ENCODE results near the gene KRTAP10-1.

The KRTAP10-1 gene

DNA sequence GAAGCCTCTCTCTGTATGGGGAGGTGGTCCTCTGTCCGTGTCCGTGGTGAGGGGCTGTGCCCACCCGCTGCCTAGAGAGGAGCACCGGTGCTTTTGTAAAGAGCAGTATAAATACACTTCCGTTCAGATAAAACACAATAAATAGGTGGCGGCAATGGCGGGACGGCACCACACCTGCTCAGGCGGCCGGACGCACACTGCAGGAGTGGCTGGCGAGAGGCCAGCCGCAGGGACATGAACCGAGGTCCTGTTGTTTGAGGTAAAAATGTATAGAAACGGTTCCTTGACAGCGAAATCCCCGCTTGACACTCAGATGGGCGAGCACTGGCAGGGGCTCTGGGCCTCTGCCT, 40.8 kb downstream of the KRTAP10-1 start:
- no peaks in the 10 kb centered on the region for H3K9me3 ChIP-seq (ENCODE audit: insufficient read depth, low read depth, low read length)
- no peaks in the 10 kb centered on the region for H3K27me3 ChIP-seq (ENCODE audit: insufficient read depth, low read length)
- H3K27ac ChIP-seq (ENCODE audit: low read length), result no peak overlapping the region
- H3K9ac ChIP-seq (ENCODE audit: low read depth, low read length), result no peak overlapping the region
- no peaks in the 10 kb centered on the region for H3K36me3 ChIP-seq (ENCODE audit: insufficient read depth, low read depth, low read length)
- H3K4me1 ChIP-seq (ENCODE audit: insufficient read depth, low read length), result peaks cover 11% of the 10 kb centered on the region; the same call in 1 of the 2 replicates
- no peak overlapping the region for H3K4me3 ChIP-seq (ENCODE audit: low read length)

DNA sequence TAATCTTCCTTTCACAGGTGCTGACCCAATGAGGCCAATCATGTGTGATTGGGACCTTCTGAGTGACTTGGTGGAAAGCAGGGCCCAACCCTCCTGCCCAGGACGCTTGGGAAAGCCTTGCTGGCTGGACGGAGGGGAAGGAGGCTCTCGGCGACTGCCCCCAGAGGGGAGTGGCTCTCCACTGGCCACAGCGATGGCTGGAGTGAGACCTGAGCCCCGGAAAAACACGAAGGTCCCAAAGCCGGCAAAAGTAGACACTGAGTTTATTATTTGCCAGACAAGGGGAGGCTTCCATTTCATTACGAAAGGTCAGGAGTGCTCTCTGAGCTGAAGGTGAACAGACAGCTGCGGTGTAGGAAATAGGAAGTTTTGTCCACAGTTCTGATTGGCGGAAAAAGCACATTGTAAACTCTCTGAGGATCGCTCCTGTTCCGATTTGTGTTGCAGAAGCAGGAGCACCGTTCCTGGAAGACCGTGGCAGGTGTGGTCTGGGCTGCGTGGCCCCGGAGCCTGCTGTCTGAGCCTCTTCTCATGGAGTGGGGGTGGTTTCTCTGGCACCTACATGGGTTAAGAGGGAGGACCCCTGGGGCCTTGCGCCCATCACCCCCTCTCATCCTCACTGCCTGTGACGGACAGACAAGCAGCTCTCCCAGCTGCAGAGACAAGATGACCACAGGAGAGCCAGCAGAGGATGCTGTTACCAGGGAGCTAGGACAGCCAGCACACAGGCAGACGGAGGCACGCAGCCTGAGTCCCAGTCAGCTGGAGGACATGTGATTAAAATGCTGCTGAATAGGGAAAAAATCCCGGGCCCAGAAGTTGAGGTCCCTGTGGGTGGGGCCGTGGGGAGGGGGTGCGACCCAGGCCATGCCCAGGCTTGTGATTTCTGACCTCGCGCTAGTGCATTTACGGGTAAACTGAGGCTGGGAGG, 41.5 kb downstream of the KRTAP10-1 start:
- Histone ChIP-seq H3K36me3 (ENCODE audit: insufficient read depth, low read depth, low read length) (no peaks in the 10 kb centered on the region), H3K4me1 (ENCODE audit: insufficient read depth, low read length) (peaks cover 11% of the 10 kb centered on the region; the same call in 1 of the 2 replicates), H3K27ac (ENCODE audit: low read length) (no peak overlapping the region), H3K27me3 (ENCODE audit: insufficient read depth, low read length) (no peaks in the 10 kb centered on the region), H3K4me3 (ENCODE audit: low read length) (no peak overlapping the region), H3K9ac (ENCODE audit: low read depth, low read length) (no peak overlapping the region), H3K9me3 (ENCODE audit: insufficient read depth, low read depth, low read length) (peaks cover 6% of the 10 kb centered on the region; the same call in 1 of the 2 replicates)

DNA sequence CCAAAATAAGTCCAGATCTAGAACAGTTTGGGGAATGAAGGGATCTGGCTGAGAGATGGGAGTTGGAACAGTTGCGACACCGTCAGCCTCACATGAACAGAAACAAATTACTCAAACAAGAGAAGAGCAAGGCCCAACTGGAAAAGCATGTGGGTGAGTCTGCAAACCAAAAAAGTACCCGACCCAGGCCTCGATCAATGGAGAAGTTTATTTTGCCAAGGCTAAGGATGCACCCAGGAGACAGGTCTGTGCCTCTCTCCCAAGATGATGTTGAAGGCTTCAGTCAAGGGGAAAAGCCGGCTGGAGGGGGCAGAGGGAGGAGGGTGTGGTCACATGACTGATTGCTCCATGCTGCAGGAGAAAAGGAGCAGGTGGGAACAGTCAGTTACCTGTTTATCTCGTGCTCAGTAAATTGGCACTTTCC, 42.3 kb downstream of the KRTAP10-1 start:
- no peak overlapping the region; the same call in 1 of the 2 replicates for H3K9ac ChIP-seq (ENCODE audit: low read depth, low read length)
- H3K4me3 ChIP-seq (ENCODE audit: low read length), result no peak overlapping the region
- peaks cover 11% of the 10 kb centered on the region; the same call in 1 of the 2 replicates for H3K4me1 ChIP-seq (ENCODE audit: insufficient read depth, low read length)
- no peak overlapping the region for H3K27ac ChIP-seq (ENCODE audit: low read length)
- peaks cover 14% of the 10 kb centered on the region; the same call in 1 of the 2 replicates for H3K9me3 ChIP-seq (ENCODE audit: insufficient read depth, low read depth, low read length)
- no peaks in the 10 kb centered on the region for H3K27me3 ChIP-seq (ENCODE audit: insufficient read depth, low read length)
- no peaks in the 10 kb centered on the region for H3K36me3 ChIP-seq (ENCODE audit: insufficient read depth, low read depth, low read length)

DNA sequence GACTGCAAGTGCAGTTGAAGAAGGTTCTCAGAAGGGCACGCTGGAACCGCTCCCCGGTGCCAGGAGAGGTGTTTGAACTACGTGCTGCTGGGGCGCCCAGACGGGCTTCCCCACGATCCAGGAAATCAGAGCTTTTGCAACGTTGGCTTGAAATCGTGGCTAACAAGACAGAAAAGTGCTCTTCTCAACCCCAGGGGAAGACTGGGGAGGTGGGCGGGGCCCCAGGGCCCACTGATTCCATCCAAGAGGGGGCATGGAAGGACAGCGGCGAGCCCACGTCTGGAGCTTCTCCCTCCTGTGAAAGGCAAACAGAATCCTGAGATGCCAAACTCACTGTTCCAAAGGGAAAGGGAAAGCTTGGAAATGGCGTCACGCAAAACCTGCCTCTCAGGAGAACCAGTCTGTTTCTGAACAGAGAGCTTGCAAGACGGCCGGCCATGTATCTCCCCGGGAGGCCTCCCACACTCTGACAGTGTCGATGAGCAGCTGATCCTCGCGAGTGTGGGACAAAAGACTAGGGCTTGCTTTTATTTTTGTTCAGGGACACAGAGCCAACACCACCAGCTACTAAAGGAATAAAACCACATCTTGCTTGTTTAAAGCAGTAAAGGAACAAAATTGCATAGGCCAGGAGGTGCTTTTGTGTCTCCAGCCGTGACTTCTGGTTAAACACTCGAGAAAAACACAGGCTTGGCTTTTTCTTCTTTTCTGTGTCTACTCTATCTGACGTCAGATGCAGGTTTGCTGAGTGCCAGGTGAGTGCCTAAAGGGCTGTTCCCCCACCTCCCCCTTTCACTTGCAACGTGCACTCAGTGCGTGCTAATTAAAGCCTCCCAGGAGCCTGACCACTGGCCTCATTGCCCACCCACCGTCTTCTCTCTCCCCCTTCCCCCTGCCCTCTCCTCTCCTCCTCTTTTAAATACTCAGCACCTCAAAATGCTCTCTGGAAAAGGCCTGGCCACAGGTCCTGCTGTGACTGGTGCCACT, 43.1 kb downstream of the KRTAP10-1 start:
- Histone ChIP-seq H3K9ac (ENCODE audit: low read depth, low read length) (no peak overlapping the region; the same call in 1 of the 2 replicates), H3K4me1 (ENCODE audit: insufficient read depth, low read length) (peaks cover 11% of the 10 kb centered on the region; the same call in 1 of the 2 replicates), H3K4me3 (ENCODE audit: low read length) (no peak overlapping the region), H3K27me3 (ENCODE audit: insufficient read depth, low read length) (no peaks in the 10 kb centered on the region), H3K27ac (ENCODE audit: low read length) (no peak overlapping the region), H3K9me3 (ENCODE audit: insufficient read depth, low read depth, low read length) (peaks cover 22% of the 10 kb centered on the region), H3K36me3 (ENCODE audit: insufficient read depth, low read depth, low read length) (no peaks in the 10 kb centered on the region)

DNA sequence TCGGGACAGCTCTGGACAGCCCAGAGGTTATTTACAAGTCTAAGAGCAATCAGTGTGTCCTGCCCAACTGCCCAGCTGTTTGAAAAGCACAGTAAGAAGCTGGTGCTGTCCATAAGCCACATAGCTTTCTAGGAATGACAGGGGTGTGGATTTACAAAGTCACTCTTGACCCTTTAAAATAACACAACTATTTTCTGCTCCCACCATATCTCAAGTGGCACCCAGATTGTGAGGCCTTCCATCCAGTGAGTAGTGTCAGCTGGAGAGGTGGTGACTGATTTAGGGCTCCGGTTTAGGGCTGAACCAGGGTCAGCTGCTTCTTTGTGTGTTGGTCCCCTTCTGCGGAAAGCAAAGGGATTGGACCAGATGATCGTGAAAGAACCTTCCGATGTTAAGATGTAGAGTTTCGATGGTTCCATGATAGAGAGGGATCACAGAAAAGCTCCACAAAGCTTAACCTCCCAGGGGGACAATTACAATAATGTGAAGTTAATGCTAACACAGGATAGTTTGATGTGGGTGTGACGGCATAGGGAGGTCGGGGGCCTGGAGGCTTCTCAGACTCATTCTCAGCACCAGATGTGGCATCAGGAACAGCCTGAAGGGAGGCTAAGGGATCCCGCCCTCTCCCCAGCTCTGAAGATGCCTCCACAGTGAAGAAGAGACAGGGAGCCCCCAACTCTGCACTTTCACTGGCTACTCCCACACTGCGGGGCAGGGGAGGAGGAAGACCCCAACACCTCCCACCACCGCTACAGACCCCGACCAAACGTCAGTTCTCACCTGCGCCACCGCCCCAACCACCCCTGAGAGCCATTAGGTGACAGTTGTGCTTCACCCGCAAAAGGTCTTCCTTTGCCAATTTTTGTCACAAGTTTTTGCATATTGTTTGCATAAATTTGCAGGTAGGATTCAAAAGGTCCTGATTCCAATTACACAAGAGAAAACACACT, 44.1 kb downstream of the KRTAP10-1 start:
- Histone ChIP-seq H3K27me3 (ENCODE audit: insufficient read depth, low read length) (no peaks in the 10 kb centered on the region), H3K36me3 (ENCODE audit: insufficient read depth, low read depth, low read length) (no peaks in the 10 kb centered on the region), H3K4me1 (ENCODE audit: insufficient read depth, low read length) (peaks cover 11% of the 10 kb centered on the region; the same call in 1 of the 2 replicates), H3K9me3 (ENCODE audit: insufficient read depth, low read depth, low read length) (peaks cover 27% of the 10 kb centered on the region), H3K9ac (ENCODE audit: low read depth, low read length) (no peak overlapping the region), H3K27ac (ENCODE audit: low read length) (no peak overlapping the region), H3K4me3 (ENCODE audit: low read length) (no peak overlapping the region)

DNA sequence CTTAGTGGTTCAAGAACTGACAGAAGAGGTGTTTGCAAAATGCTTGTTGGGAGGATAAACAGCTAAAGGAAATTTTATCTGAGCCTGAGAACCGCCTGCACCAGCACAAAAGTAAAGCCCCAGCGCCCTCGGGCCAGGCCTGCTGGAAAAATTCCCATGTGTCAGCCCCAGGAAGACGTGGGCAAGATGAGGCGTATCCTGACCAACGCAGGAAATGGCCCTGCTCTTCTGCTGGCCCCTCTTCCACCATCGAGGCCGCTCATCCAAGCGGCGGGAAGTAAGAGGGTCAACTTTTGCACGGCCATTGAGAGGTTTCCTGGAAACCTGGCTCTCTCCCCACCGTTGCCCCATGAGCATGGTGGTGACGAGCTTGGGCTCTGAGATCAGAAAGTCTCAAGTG, 45.0 kb downstream of the KRTAP10-1 start:
- Histone ChIP-seq H3K9me3 (ENCODE audit: insufficient read depth, low read depth, low read length) (peaks cover 27% of the 10 kb centered on the region), H3K27ac (ENCODE audit: low read length) (no peak overlapping the region), H3K4me3 (ENCODE audit: low read length) (no peak overlapping the region), H3K4me1 (ENCODE audit: insufficient read depth, low read length) (peaks cover 11% of the 10 kb centered on the region; the same call in 1 of the 2 replicates), H3K9ac (ENCODE audit: low read depth, low read length) (no peak overlapping the region), H3K36me3 (ENCODE audit: insufficient read depth, low read depth, low read length) (no peaks in the 10 kb centered on the region), H3K27me3 (ENCODE audit: insufficient read depth, low read length) (no peaks in the 10 kb centered on the region)

DNA sequence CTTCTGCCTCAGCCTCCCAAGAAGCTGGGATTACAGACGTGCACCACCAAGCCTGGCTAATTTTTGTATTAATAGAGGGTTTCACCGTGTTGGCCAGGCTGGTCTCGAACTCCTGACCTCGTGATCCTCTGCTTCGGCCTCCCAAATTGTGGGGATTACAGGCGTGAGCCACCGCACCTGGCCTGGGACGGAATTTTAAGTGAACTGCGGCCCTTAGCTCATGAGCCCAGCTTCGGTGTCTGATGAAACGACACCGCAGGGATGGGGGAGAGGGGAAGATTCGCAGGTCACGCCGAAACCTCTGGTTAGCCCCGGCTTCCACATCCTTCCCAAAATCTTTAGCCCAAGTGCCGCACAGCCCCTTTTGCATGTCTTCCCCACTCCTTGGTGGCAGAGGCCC, 45.6 kb downstream of the KRTAP10-1 start:
- H3K4me3 ChIP-seq (ENCODE audit: low read length), result no peak overlapping the region
- H3K9me3 ChIP-seq (ENCODE audit: insufficient read depth, low read depth, low read length), result peaks cover 27% of the 10 kb centered on the region
- peaks cover 11% of the 10 kb centered on the region; the same call in 1 of the 2 replicates for H3K4me1 ChIP-seq (ENCODE audit: insufficient read depth, low read length)
- no peak overlapping the region for H3K27ac ChIP-seq (ENCODE audit: low read length)
- H3K36me3 ChIP-seq (ENCODE audit: insufficient read depth, low read depth, low read length), result no peaks in the 10 kb centered on the region
- H3K9ac ChIP-seq (ENCODE audit: low read depth, low read length), result no peak overlapping the region
- H3K27me3 ChIP-seq (ENCODE audit: insufficient read depth, low read length), result no peaks in the 10 kb centered on the region

DNA sequence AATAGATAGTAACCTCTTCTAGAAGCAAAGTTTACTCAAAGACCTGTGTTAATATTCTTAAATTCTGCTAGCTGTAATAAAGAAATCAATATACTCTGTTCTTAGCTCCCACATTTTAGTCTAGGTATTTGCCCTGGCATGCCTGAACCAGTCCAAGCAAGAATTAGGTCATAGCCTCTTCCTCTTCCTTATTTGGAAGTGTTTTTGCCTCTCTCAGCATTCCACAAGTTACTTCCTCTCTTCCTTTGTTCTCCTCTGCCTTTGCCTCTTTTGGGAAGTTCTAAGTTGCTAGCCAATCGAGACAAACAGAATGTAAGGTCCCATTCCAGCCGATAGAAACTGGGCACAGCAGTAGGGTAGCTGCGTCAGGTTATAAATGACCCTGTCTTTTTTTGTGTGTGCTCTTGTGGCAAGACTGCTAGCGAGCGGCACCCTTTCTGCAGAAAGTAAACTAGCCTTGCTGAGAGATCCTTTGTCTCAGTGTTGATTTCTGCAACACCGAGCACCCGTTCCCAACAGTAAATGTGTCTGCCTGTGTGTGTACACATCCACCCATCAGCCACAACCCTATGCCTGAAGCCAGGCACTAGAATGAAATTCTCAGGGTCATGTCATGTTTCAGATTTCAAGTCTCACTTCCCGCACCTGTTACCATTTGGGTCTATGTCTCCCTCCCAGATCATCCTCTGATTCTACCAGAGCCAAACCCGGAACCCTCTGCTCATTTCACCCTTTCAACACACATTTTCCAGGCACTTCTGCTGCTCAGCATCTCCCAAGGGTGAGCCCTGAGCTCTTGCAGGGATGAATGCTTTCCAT, 47.2 kb downstream of the KRTAP10-1 start:
- Histone ChIP-seq H3K9ac (ENCODE audit: low read depth, low read length) (no peak overlapping the region), H3K27ac (ENCODE audit: low read length) (no peak overlapping the region), H3K36me3 (ENCODE audit: insufficient read depth, low read depth, low read length) (no peaks in the 10 kb centered on the region), H3K4me1 (ENCODE audit: insufficient read depth, low read length) (peaks cover 11% of the 10 kb centered on the region; the same call in 1 of the 2 replicates), H3K9me3 (ENCODE audit: insufficient read depth, low read depth, low read length) (peaks cover 27% of the 10 kb centered on the region), H3K27me3 (ENCODE audit: insufficient read depth, low read length) (no peaks in the 10 kb centered on the region), H3K4me3 (ENCODE audit: low read length) (no peak overlapping the region)

DNA sequence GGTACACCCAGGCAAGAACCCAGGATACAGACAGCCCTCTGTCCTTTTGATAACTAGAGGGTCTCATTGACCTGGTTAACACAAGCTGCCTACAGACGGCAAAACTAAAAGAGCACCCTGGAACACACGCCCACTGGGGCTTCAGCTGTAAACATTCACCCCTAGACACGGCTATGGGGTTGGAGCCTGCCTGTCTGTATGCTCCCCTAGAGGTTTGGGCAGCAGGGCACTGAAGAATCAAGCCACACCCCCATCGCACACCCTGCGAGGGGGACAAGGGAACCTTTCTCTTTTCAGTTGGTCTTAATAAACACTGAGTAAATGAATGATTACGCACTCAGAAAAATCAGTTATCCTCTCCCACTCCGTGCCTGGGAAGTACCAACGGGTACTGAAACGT, 49.2 kb downstream of the KRTAP10-1 start:
- no peak overlapping the region for H3K9ac ChIP-seq (ENCODE audit: low read depth, low read length)
- no peak overlapping the region for H3K27ac ChIP-seq (ENCODE audit: low read length)
- H3K36me3 ChIP-seq (ENCODE audit: insufficient read depth, low read depth, low read length), result no peaks in the 10 kb centered on the region
- H3K9me3 ChIP-seq (ENCODE audit: insufficient read depth, low read depth, low read length), result peaks cover 27% of the 10 kb centered on the region
- H3K4me3 ChIP-seq (ENCODE audit: low read length), result no peak overlapping the region
- H3K27me3 ChIP-seq (ENCODE audit: insufficient read depth, low read length), result no peaks in the 10 kb centered on the region
- no peaks in the 10 kb centered on the region for H3K4me1 ChIP-seq (ENCODE audit: insufficient read depth, low read length)

DNA sequence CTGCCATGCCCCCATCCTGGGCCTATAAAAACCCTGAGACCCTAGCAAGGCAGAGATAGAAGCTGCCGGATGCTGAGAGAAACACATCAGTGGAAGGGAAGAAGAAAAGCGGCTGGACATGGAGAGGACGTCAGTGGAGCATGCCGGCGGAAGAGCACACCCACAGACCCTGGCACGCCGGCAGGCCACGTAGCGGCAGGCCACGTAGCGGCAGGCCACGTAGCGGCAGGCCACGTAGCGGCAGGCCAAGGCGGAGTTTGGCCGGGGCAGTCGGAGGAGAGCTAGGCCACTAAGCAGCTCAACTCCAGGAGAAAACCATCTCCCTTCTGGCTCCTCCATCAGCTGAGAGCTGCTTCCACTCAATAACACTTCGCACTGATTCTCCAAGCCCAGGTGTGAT, 49.6 kb downstream of the KRTAP10-1 start:
- Histone ChIP-seq H3K4me3 (ENCODE audit: low read length) (no peak overlapping the region), H3K4me1 (ENCODE audit: insufficient read depth, low read length) (no peaks in the 10 kb centered on the region), H3K27me3 (ENCODE audit: insufficient read depth, low read length) (no peaks in the 10 kb centered on the region), H3K9me3 (ENCODE audit: insufficient read depth, low read depth, low read length) (peaks cover 27% of the 10 kb centered on the region), H3K36me3 (ENCODE audit: insufficient read depth, low read depth, low read length) (no peaks in the 10 kb centered on the region), H3K9ac (ENCODE audit: low read depth, low read length) (no peak overlapping the region), H3K27ac (ENCODE audit: low read length) (no peak overlapping the region)

Data from iPS-20b (cell line).